PC-3 (cell line): ENCODE data around the gene ZSWIM4. TPM values are rescaled to one million over a fixed set of nuclear protein-coding genes. Genes with fewer than 3 reads are reported as not detected.

ENCODE experiments used
- ATAC-seq: fragments of 200-7000 bp; cut with Tn5 transposase; 2 replicates; pipeline ENCODE4 v1.9.1; 2020; ENCODE audit warnings: mild to moderate bottlenecking, moderate library complexity
- BruUV-seq: library from RNA; stranded (reverse); fragments of 400-500 nt; replicated peaks from 2 replicates; lab custom pipeline; 2021; lab: Mats Ljungman, UMichigan
- CTCF ChIA-PET: fragments of 300-600 bp; sonication (Branson Sonifier 250); formaldehyde crosslinking; loops from one replicate; lab custom pipeline; 2022; ENCODE audit warnings: antibody characterized with exemption; lab: Charles Lee
- POLR2A ChIA-PET: fragments of 300-600 bp; sonication (Branson Sonifier 250); formaldehyde crosslinking; loops from one replicate; lab custom pipeline; 2022; ENCODE audit warnings: antibody characterized with exemption; ENCODE audit not compliant: unreplicated experiment; lab: Charles Lee
- DNase-seq: peaks from one replicate; pipeline ENCODE4 v3.0.0-alpha.2; 2015
- H2AFZ ChIP-seq: fragments of 300-600 bp; sonication (generic); 2 replicates; pipeline ENCODE4 v1.6.0; 2016; ENCODE audit warnings: antibody characterized with exemption, low read length
- H3F3A ChIP-seq: fragments of 300-600 bp; sonication (generic); one replicate; pipeline ENCODE4 v1.6.0; 2017; ENCODE audit warnings: antibody characterized with exemption, low read length, control low read depth, mild to moderate bottlenecking; ENCODE audit not compliant: unreplicated experiment
- H3K27ac ChIP-seq: fragments of 300-600 bp; sonication (generic); 2 replicates; pipeline ENCODE4 v1.5.1; 2016; ENCODE audit warnings: mild to moderate bottlenecking, low read length
- H3K27me3 ChIP-seq: fragments of 300-600 bp; sonication (generic); 2 replicates; pipeline ENCODE4 v1.6.1; 2016; ENCODE audit warnings: low read length, mixed read lengths
- H3K36me3 ChIP-seq: fragments of 300-600 bp; sonication (generic); 2 replicates; pipeline ENCODE4 v1.6.1; 2016; ENCODE audit warnings: low read depth, mixed run types, low read length, mixed read lengths
- H3K4me1 ChIP-seq: fragments of 300-600 bp; sonication (generic); 2 replicates; pipeline ENCODE4 v1.5.1; 2016; ENCODE audit warnings: low read length; ENCODE audit not compliant: insufficient read depth
- H3K4me2 ChIP-seq: fragments of 300-600 bp; sonication (generic); 2 replicates; pipeline ENCODE4 v1.6.0; 2016; ENCODE audit warnings: low read length
- H3K4me3 ChIP-seq: fragments of 300-600 bp; sonication (generic); 2 replicates; pipeline ENCODE4 v1.5.1; 2016; ENCODE audit warnings: mild to moderate bottlenecking, low read length, mixed read lengths
- H3K79me2 ChIP-seq: fragments of 300-600 bp; sonication (generic); 2 replicates; pipeline ENCODE4 v1.6.1; 2017; ENCODE audit warnings: low read length, mixed read lengths
- H3K9ac ChIP-seq: fragments of 300-600 bp; sonication (generic); 2 replicates; pipeline ENCODE4 v1.6.0; 2016; ENCODE audit warnings: mild to moderate bottlenecking, low read length
- H3K9me2 ChIP-seq: fragments of 300-600 bp; sonication (generic); replicated peaks from 2 replicates; pipeline ENCODE4 v1.6.1; 2016; ENCODE audit warnings: mixed run types, low read length, mixed read lengths
- H3K9me3 ChIP-seq: fragments of 300-600 bp; sonication (generic); 2 replicates; pipeline ENCODE4 v1.6.1; 2016; ENCODE audit warnings: low read length, mixed read lengths
- H4K20me1 ChIP-seq: fragments of 300-600 bp; sonication (generic); 2 replicates; pipeline ENCODE4 v1.6.1; 2016; ENCODE audit warnings: low read length, mixed read lengths
- CTCF ChIP-seq: fragments of 300-600 bp; sonication (generic); conservative IDR thresholded peaks from 2 replicates; pipeline ENCODE4 v1.5.1; 2017; ENCODE audit warnings: antibody characterized with exemption, low read depth, mild to moderate bottlenecking, low read length
- EZH2 ChIP-seq: fragments of 300-600 bp; sonication (generic); IDR thresholded peaks from one replicate; pipeline ENCODE4 v1.6.1; 2017; ENCODE audit warnings: antibody characterized with exemption, mild to moderate bottlenecking, low read length; ENCODE audit not compliant: unreplicated experiment
- EZH2phosphoT487 ChIP-seq: fragments of 300-600 bp; sonication (generic); IDR thresholded peaks from 2 replicates; pipeline ENCODE4 v1.6.1; 2018; ENCODE audit warnings: mild to moderate bottlenecking, antibody characterized with exemption, low read length, borderline replicate concordance
- intact Hi-C: fragments of 100-400 bp; cut with micrococcal nuclease; formaldehyde crosslinking; loops from 2 replicates; pipeline ENCODE4 v1.9.0; 2023
- total RNA-seq: library from RNA; depleted of rRNA; stranded (reverse); fragments of >200 nt; gene quantifications from 2 replicates; pipeline ENCODE4 v1.2.3, GENCODE V29; 2014

ZSWIM4 gene
- total RNA-seq, 1 experiment from 2014 or later: 8.0 TPM

GRCh38 chr19:13865571-13866462 lies 70.6 kb downstream of the ZSWIM4 start:
- peak overlapping the region; percentile 86 for H2AFZ ChIP-seq
- H3K79me2 ChIP-seq: no peaks in the 10 kb centered on the region
- H3K9me3 ChIP-seq: no peaks in the 10 kb centered on the region
- peaks cover 4% of the 10 kb centered on the region for H3F3A ChIP-seq
- no peaks in the 10 kb centered on the region for H4K20me1 ChIP-seq
- ChIA-PET CTCF (interaction anchor here (0.5 to 0.7 kb wide), 4 partner anchors 18 to 269 kb away, joined by 3 to 10 read pairs (median 6); partner anchors contain the start of gene IL27RA), POLR2A (no interaction called here)
- no peaks in the 10 kb centered on the region for H3K9me2 ChIP-seq
- H3K27ac ChIP-seq: no peak overlapping the region
- H3K9ac ChIP-seq: peak overlapping the region; percentile 65
- H3K27me3 ChIP-seq: no peaks in the 10 kb centered on the region
- peak; percentile 2; the same call in 1 of the 2 replicates for ATAC-seq
- H3K4me2 ChIP-seq: peak overlapping the region; percentile 100
- no peak for DNase-seq
- no peaks in the 10 kb centered on the region for H3K36me3 ChIP-seq
- peaks cover 9% of the 10 kb centered on the region for H3K4me1 ChIP-seq
- TF ChIP-seq CTCF (no peak), EZH2phosphoT487 (no peak), EZH2 (no peak)
- peak overlapping the region; percentile 89 for H3K4me3 ChIP-seq
- intact Hi-C loops: no loop called here
- BruUV-seq: no TSS peak

- TF ChIP-seq CTCF (no peak), EZH2phosphoT487 (no peak), EZH2 (no peak)
- DNase-seq (no peak), ATAC-seq (no peak)
- Histone ChIP-seq H3K9me2 (no peaks in the 10 kb centered on the region), H3K36me3 (no peaks in the 10 kb centered on the region), H4K20me1 (no peaks in the 10 kb centered on the region), H3K9ac (no peak overlapping the region), H3K4me3 (peak overlapping the region; percentile 89), H3K9me3 (no peaks in the 10 kb centered on the region), H3K79me2 (no peaks in the 10 kb centered on the region), H2AFZ (peak overlapping the region; percentile 86; the same call in 1 of the 2 replicates), H3K27ac (no peak overlapping the region), H3K27me3 (no peaks in the 10 kb centered on the region), H3K4me2 (peak overlapping the region; percentile 100), H3K4me1 (peaks cover 5% of the 10 kb centered on the region), H3F3A (peaks cover 4% of the 10 kb centered on the region)
- intact Hi-C loops: no loop called here
- ChIA-PET POLR2A (no interaction called here), CTCF (no interaction called here)
- BruUV-seq: TSS peak; percentile 21
These were observed 71.3 kb downstream of the ZSWIM4 start for GRCh38 chr19:13866463-13867046.
